ENCODE results near the gene ATP11A.

ATP11A gene

DNA sequence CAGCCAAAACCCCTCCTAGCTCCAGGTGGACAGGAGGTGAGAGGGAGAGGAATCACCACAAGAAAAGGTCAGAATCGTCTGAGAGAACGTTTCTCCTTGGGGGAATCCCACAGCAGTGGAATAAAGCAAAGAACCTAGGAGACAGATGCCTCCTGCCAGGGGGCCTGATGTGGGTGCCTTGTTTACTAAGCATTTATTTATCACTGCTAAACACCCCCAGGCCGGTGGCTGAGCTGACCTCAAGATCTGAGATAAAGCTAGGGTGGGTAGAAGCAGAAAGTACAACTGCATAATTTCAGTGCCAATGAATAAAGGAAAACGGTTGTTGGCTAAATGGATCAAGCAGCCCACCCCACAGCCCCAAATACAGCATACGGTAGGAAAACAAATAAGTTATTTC is 33.9 kb upstream of the ATP11A start:
- TF ChIP-seq ZNF433 (tag by site-specific recombination; IDR thresholded peaks at IDR 0.05; ENCODE audit: low read depth) = no peak
- TF ChIP-seq EGR2 (tag by site-specific recombination; IDR thresholded peaks at IDR 0.05; ENCODE audit: low read depth) = peak; percentile 61
- H3K4me1 ChIP-seq (ENCODE audit: control insufficient read depth, insufficient read depth, low read length) = peaks cover 7% of the 10 kb centered on the region; the same call in 1 of the 2 replicates
- no peak overlapping the region for H3K27ac ChIP-seq (ENCODE audit: extremely low read depth, low read depth, low read length)
- POLR2A ChIA-PET = no interaction called here
- no peaks in the 10 kb centered on the region for H3K36me3 ChIP-seq (ENCODE audit: control insufficient read depth in 2 of 2, insufficient read depth in 1 of 2, low read length in 2 of 2)
- CTCF ChIA-PET = interaction anchor here (0.7 kb wide), 1 partner anchor 562 kb away, joined by 3 read pairs; no protein-coding TSS in a partner anchor
- H3K9me3 ChIP-seq (ENCODE audit: control insufficient read depth, insufficient read depth, low read depth, low read length) = no peaks in the 10 kb centered on the region
- no peak overlapping the region for H3K4me3 ChIP-seq (ENCODE audit: low read depth, low read length)

DNA sequence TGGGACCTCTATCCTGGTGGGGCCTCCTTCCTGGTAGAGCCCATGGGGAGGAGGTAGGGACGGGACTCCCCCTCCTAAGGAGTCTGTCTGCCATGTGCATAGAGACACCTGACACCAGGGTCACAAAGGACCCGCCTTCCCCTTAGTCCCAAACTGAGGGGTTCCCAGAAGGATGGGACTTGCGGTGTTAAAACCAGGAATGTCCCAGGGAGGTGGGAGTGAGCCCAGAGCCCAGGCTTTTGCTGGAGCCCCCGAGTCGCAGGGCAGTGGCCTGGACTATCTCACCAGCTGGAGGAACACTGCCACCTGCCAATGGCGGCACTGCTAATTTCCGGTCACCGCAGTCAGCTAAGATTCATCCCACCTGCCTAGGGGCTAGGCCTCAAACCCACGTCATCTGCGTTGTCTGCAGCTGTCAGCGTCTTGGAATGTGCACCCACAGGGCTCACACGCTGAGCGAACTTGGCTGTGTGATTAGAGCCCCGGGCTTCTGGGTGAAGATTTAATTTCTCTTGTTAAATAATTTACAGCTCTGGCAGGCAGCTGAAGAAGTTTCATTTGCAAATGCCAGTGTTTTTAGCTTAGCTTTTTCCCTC is 31.9 kb upstream of the ATP11A start:
- Histone ChIP-seq H3K36me3 (ENCODE audit: control insufficient read depth in 2 of 2, insufficient read depth in 1 of 2, low read length in 2 of 2) (no peaks in the 10 kb centered on the region), H3K9me3 (ENCODE audit: control insufficient read depth, insufficient read depth, low read depth, low read length) (no peaks in the 10 kb centered on the region), H3K27ac (ENCODE audit: extremely low read depth, low read depth, low read length) (no peak overlapping the region), H3K4me1 (ENCODE audit: control insufficient read depth, insufficient read depth, low read length) (no peaks in the 10 kb centered on the region), H3K4me3 (ENCODE audit: low read depth, low read length) (no peak overlapping the region)
- CTCF ChIA-PET = interaction anchor here (0.5 kb wide), 1 partner anchor 25 kb away, joined by 6 read pairs; no protein-coding TSS in a partner anchor
- POLR2A ChIA-PET = interaction anchor here (0.8 kb wide), 1 partner anchor 54 kb away, joined by 3 read pairs; no protein-coding TSS in a partner anchor
- TF ChIP-seq ZNF311 (tag by site-specific recombination; IDR thresholded peaks at IDR 0.05; ENCODE audit: borderline replicate concordance) (no peak), ZFP37 (tag by site-specific recombination; IDR thresholded peaks at IDR 0.05) (0 out of 2 replicates have a peak, but pooled peaks have one; percentile 24), ZFHX2 (tag by site-specific recombination; conservative IDR thresholded peaks at IDR 0.05) (peak; percentile 49), ZSCAN18 (tag by site-specific recombination; IDR thresholded peaks at IDR 0.05) (no peak), ZNF138 (tag by site-specific recombination; IDR thresholded peaks at IDR 0.05; ENCODE audit: borderline replicate concordance) (no peak), HIC1 (tag by site-specific recombination; IDR thresholded peaks at IDR 0.05) (peak; percentile 73), BCL11A (tag by site-specific recombination; IDR thresholded peaks at IDR 0.05; ENCODE audit: low read depth) (no peak), ZNF433 (tag by site-specific recombination; IDR thresholded peaks at IDR 0.05; ENCODE audit: low read depth) (no peak), ZBTB11 (tag by site-specific recombination; conservative IDR thresholded peaks at IDR 0.05; ENCODE audit: low read depth) (no peak), ZNF114 (tag by site-specific recombination; IDR thresholded peaks at IDR 0.05) (no peak), ZIC2 (tag by site-specific recombination; IDR thresholded peaks at IDR 0.05) (peak; percentile 70), ZNF449 (tag by site-specific recombination; IDR thresholded peaks at IDR 0.05) (no peak), ZNF670 (tag by site-specific recombination; IDR thresholded peaks at IDR 0.05; ENCODE audit: low read depth) (no peak), ZFP3 (tag by site-specific recombination; IDR thresholded peaks at IDR 0.05; ENCODE audit: low read depth) (no peak)

All from HEK293 (cell line).